GM21619 (cell line): ENCODE measurements around the gene CABP2.
"Not testable (repeated sequence)": the region's sequence is repeated elsewhere in the genome, so short reads cannot be mapped to it uniquely, and the experiment has no call there.

Source experiments
- ATAC-seq: cut with Tn5 transposase; IDR thresholded peaks from one replicate; pipeline ENCODE4 v1.9.1; 2021; ENCODE audit not compliant: unreplicated experiment

Gene CABP2

DNA sequence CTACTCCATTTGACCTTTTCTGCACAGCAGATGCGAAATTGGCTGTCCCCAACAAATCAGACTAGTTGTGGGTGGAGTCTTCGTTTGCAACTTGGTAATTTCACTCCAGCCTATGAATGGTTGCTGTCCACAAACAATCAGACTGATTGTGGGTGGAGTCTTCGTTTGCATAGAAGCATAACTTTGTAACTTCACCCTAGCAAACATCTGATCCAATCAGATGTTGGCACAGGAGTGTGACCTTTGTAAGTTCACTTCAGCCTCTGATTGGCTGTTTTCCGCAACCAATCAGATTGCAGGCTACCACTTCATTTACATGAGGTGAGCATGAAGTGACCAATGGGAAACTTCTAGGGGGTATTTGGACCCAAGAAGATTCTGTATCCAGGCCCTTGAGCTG is 16.3 kb upstream of the CABP2 start:
- no peak for ATAC-seq

DNA sequence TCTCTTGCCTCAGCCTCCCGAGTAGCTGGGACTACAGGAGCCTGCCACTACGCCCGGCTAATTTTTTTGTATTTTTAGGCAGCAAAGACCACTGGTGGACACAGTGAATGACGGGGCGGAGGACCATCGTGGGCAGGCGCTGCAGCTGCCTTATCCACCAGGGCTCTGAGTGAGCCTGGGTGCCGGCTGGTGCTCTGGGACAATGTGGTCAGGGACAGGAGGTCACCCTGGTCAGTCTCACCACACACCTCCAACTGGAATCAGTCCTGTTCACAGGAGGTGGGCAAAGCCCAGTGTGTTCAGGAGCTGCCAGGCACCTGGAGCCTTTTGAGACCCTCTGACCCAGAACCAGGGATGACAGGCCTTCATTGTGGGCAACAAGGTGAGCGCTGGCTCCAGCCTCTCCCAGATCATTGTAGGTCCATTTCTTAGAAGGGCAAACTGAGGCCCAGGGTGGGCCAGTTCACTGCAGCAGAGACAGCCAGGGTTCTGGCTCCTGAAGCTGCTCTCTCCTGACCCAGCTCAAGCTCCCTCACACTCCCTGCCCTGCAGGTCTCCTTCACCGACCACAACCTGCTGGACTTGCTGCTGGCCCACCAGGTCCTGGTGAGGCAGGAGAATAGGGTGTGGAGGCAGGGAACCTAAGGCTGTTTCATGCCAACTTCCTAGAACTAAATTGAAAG is 15.7 kb upstream of the CABP2 start:
- ATAC-seq: no peak

DNA sequence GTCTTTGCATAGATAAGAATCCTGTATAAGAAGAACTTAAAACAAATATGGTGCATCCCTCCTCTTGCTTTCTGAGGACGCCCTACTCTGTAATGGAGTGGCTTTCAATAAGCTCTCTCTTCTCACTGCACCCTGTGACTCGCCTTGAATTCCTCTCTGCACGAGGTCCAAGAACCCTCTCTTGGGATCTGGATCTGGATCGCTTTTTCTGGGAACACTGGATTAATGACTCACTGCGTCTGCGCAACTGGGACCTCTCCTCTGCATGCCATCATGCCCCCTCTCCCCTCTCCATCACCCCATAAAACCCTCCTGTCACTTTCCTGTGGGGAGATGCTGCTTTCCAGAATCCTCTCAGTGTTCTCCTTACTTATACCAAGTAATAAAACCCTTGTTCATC is 15.1 kb upstream of the CABP2 start:
- ATAC-seq: no peak

DNA sequence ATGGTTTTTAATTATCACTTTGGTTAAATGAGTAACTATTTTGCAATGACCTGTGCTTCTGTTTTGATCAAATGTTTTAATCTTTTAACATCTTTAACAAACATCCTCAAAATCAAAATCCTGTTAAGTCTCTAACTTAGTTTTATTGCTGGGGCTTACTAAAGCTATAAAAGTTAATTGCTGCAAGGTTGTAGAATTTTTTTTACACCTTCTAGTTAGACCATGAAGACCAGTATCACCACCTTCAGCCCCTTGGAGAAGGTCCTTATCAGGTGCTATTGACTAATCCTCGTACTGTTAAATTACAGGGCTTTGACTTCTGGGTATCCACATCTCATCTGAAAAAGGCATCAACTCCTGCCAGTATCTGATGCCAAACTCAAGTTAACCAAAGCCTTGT is 12.3 kb upstream of the CABP2 start:
- no peak for ATAC-seq

DNA sequence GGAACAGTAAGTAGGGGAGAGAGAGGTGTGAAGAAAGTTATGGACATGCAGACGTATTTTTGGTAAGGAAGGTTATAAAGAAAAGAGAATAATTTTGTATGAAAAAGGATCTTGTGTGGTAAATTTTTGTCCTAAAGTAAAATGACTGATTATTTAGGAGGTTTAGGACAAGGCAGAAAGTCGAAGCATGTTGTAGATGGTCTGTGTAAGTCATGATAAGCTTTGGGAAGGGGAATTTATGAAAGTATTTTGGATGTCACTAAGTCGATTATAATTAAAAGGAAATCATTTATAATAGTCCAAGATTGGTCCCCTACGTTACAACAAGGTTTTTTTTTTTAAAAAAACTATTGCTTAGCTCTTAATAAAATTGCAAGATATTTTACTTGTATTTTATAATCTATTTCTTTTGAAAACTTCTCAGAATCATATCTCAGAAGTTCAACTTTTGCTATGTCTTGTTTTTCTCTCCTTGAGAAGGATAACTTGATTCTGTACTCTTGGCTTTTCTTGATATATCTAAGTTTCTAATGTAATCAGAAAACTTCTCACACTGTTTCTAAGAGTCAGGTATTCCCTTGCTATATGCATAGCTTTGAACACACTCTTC is 10.9 kb upstream of the CABP2 start:
- ATAC-seq: no peak

DNA sequence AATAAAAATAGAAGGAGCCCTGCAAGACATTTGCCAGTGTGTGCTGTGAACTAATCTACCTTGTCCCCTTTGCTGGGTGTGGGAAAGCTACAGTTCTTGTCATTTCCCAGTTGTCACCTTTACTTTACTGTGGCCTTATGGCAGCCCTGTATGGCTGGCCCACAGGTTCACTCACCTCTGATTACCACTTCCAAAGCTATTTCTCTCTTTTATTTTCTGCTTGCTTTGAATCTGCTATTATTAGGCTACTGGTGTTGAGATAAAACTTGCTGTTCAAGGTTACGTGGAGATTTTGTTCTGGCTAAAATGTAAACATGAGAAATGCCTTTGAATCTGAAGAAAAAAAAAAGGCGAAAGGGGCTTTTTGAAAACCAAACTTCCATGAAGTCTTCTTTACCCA is 9.6 kb upstream of the CABP2 start:
- no peak for ATAC-seq

DNA sequence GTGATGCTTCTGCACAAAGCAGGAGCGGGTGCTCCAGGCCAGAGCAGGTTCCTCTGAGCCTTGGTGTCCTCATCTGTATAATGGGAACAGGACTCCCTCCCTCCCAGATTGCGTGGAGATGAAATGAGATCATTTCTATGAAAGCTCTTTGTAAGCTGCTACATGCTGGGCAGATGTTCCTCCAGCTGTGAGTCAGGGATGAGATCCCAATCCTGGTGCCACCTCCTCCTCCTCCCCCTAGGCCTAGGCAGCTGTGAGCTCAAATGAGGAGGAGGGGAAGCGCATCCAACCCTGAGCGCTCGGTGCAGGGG is 7.0 kb upstream of the CABP2 start:
- no peak for ATAC-seq

DNA sequence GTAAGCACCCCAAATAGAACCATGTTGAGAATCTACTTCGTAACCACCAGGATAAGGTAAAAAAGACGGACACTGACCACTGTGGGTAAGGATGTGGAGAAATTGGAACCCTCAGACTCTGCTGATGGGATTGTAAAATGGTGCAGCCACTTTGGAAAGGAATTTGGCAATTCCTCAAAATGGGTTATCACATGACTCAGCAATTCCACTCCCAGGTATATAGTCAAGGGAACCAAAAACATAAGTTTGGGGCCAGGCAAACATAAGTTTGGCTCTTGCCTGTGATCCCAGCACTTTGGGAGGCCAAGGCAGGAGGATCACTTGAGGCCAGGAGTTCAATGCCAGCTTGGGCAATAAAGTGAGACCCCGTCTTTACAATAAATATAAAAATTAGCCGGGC is 5.1 kb upstream of the CABP2 start:
- ATAC-seq: no peak

DNA sequence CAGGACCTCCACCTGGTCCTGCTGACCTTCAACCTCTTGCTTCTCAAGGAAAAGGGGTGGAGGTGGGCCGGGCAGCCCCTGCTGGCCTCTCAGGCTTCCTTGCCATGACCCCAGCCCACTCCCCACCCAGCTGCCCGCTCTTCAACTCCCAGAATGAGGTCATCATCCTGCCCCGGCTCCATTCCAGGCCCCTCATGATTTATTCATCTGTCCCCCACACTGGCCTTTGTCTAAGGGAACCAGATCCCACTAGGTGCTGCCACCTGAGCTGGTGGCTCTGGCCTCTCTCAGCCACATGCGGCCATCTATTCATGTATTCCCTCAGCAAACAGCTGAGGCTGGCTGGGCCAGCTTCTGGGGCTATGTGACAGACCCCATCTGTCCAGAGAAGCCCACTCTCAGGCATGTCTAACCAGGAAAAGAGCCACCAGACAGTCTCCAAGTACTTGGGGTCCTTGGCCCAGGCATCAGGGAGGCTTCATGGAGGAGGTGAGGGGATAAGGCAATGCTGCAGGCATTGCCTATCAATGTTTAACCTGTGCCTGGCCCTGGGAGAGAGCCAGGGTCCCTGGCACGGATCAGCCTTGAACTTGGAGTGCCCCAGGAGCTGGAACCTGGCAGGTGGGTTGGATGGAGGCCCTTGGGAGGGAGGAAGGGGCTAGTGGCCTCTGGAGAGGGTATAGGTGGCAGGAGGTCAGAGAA is 2.2 kb upstream of the CABP2 start:
- no peak for ATAC-seq

DNA sequence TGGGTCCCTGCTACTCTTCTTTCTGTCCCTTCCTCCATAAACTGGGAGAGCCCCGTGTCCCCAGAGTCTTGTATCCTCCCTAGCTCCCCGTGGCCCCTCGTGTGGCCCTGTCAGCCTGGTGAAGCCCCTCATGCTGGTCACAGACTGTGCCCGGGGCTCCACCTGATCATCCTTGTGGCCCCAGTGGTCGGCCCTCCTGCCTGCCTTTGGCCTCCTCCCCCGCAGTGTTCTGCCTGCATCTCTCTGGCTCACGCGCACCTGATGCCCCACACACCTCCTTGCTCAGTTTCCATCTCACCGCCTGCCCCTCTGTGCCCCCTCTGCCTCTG is 1.2 kb upstream of the CABP2 start:
- no peak for ATAC-seq

DNA sequence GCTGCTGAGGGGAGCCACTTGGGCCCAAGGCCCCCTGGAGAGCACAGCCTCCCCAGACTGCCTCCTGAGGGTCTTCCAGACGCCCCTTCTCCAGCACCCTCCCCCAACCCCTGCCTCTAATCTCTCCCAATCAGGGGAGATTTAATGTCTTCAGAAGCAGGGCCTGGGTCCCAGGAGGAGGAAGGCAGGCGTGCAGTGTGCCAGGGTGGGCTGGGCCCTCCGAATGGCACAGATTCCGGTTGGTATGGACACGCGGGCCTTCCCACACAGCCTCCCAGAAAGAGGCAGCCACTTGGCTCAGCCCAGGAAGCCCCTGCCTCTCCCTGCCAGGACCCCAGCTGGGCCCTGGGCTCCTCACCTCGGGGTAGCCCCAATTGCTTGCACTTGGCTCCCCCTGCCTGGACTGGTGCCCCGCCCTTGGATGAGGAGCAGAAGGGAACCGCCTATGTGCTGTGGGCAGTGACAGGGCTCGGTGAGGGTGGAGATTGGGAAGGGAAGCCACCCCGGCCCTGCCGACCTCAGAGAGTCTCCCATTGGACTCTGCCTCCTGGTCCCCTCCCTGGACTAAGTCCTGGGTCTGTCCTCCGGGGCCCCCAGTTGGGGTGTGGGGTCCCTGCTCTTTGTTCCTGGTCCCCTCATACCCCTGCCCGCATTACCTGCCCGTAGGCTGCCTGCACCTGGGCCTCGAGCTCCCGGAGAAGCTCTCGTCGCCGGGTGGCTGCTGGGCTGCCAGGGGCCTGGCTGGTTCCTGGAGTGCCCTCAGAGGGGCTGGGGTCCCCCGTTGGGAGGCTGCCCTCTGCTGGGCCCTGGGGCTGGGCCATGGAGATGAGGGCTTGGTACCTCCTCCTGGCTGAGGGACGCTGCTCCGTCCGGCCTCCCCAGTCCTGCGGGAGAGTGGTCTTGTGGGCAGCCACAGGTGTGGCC is 572 bp upstream of the CABP2 start:
- ATAC-seq: no peak

DNA sequence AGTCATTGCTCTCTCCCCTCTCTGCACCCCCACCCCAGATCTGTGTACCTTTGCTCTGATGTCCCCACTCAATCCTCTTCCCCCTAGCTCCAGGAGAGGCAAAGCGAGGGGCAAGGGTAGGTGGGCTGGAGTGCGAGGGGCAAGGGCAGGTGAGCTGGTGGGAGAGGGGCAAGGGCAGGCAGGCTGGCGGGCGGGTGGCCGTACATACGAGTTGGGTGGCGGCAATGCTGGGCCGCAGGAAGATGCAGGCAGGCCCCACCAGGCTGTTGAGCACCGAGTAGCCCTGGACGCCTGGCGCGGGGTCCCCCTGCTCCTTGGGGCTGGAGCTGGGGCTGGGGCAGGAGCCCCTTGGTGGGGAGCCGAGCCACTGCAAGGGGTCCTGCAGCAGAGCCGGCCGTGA is 908 bp downstream of the CABP2 start:
- ATAC-seq: no peak

DNA sequence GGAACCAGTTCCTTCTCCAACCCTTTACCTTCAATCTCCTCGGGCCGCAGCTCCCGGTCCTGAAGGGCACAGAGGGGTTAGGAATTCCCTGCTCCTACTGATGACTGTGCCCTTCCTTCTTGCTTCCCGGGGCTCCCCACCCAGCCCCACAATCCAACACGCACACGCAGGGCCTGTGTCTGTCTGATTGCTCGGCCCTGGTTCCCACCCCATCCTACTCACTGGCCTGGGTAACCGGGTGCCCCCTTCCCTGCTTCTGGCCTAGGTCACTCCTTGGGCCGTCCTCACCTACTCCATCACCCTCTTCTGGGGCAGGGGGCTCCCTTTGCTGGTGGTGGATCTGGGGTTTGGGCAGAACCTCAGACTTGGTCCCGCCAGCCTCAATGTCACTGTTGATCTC is 1.3 kb downstream of the CABP2 start:
- ATAC-seq: no peak

DNA sequence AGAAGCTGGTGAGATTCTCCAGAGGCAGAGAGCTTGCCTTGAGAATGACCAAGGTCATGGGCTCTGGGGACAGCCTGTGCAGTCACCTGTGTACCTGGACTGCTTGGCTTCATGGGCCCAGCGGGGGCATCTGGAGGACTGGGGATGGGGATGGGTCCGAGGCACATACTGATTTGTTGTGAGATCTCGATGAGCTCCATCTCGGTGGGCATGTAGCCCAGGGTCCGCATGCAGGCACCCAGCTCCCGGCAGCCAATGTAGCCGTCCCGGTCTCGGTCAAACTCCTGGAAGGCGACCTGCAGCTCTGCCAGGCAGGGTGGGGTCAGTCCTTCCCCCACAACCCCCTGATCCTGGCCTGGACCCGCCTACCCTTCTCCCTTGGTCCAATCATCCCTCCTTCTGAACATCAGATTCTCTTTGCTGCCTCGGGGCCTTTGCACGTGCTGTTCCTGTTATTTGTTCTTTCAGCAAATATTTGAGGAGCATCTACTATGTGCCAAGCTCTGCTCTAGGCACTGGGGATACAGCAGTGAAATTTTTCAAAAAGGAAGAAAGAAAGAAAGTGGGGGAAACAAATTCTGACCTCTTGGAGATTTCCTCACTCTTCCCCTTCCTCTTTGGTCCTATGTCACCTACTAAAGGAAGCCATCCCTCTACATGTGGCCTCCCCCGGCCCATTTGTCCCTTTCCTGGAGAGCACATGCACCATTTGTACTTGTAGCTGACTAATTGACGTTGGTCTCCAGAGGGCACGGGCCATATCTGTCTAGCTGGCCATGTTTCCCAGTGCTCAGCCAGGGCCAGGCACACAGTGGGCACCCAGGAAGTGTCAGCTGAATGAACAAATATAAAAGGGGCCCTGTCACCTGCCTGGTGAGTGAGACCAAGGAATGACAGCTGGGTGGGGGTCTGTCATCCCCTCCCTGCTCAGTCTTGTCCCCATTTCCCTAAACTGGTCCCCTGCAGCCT is 2.1 kb downstream of the CABP2 start:
- no peak for ATAC-seq

DNA sequence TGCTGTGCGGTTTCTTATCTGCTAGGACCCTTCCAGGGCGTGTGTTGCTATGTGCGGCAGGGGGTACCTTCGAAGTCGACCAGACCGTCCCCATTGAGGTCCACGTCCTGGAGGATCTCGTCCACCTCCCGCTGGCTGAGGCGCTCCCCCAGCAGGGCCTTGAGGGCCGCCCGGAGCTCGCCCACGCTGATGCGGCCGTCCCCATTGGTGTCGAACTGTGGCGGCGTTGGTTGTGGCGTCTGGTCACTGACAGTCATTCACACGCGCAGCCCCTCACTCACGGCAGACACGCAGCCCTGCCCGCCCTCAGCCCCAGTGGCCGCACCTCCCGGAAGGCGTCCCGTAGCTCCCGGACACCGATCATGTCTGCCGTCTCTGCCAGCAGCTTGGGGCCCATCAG is 3.5 kb downstream of the CABP2 start:
- no peak for ATAC-seq

DNA sequence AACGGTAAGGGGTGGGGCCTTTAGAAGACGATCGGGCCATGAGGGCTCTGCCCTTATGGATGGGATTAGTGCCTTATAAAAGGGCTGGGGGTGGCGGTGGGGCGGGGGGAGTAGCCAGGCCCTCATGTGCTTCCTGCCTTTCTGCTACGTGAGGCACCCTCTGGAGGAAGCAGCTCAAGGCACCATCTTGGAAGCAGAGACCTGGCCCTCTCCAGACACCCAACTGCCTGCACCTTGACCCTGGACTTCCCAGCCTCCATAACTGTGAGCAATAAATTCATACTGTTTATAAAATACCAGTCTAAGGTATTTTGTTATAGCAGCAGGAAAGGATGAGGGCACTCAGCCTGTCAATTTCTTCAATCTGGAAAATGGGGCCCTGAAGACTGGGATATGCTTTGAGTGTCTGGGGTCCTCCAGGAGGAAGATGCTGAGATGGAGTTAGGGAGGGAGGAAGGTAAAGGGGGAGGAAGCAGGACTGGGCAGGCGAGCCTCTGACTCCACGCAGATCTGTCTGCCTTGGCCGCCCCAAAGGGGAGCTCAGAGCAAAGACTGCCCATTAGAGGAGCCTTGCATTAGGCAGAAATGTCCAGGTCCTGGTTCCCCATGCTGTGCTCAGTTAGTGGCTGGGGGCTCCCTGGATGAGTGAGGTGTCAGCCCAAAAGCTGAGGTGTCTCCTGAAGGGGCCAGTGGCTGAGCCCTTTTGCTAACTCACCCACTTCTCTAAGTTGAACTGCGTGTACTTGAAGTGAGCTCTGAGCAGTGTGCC is 5.3 kb downstream of the CABP2 start:
- ATAC-seq: no peak

DNA sequence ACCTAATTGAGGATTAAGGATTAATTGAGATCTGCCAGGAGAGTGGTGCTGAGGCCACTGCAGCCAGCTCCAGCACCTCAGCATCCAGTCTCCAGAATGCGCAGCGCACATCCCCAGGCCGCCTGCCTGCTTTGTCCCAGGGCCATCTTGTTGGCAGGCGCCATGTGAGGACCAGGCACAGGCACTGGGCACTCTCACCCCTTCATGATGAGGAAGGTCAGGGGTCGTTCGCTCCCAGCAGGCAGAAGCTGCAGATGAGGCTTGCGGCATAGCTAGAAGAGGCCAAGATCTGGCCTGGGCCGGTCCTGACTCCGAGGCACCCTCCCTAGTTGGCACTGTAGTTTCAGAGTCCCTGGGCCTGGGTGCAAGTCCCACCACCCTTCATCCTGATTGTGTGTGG is 6.4 kb downstream of the CABP2 start:
- ATAC-seq: no peak

DNA sequence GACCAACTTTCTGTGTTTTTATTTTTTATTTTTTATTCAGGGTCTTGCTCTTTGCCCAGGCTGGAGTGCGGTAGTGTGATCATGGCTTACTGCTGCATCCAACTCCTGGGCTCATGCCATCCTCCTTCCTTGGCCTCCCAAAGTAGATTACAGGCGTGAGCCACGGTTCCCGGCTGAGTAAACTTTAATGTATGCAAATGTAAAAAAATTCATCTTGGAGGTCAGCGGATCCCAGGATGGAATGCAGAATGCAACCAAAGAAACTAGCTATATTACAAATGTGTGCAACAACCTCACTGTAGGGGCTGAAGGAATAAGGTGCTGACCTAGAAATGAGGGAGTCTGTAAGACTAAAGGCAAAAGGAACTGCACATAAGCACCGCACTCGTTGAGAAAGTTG is 9.1 kb downstream of the CABP2 start:
- no peak for ATAC-seq

DNA sequence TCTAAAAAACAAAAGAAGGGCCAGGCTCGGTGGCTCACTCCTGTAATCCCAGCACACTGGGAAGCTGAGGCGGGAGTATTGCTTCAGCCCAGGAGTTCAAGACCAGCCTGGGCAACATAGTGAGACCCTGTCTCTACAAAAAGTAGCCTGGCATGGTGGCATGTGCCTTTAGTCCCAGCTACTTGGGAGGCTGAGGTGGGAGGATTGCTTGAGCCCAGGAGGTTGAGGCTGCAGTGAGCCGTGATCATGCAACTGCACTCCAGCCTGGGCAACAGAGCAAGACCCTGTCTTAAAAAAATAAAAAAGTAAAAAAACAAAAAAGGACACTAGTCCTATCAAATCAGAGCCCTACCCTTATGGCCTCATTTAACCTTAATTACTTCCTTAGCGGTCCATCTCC is 11.7 kb downstream of the CABP2 start:
- not testable (repeated sequence) for ATAC-seq

DNA sequence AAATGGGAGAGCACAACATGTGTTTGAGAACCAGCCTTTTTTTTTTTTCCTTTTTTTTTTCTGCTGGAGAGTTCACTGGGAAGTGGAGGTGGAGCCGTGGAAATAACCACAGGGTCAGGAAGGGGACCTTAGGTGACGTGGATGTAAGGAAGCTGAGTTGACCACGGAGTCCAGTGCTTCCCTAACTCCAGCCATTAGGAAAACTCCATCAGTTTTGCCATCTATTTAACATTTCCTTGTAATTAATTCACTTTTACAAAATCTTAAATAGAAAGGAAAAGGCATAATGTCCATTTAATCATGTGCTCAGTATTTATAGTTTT is 13.3 kb downstream of the CABP2 start:
- no peak for ATAC-seq
